ENCODE measurements around the gene MYRFL. TPM values are rescaled to one million over a fixed set of nuclear protein-coding genes. Genes with fewer than 3 reads are reported as not detected.

The MYRFL gene
- total RNA-seq, 1 donor from 2014 or later, result not detected

GRCh38 chr12:69881771-69882170 lies 56.7 kb downstream of the MYRFL start:
- no peak overlapping the region for H3K27ac ChIP-seq
- intact Hi-C loops (cut with DNase I), result loop anchor here (10.0 kb wide), 1 partner anchor 843 kb away; no protein-coding TSS in a partner anchor
- no peak overlapping the region for H3K4me3 ChIP-seq
- no peaks in the 10 kb centered on the region for H3K9me3 ChIP-seq
- H3K4me1 ChIP-seq, result peaks cover 8% of the 10 kb centered on the region
- no peaks in the 10 kb centered on the region for H3K27me3 ChIP-seq
- no peaks in the 10 kb centered on the region for H3K36me3 ChIP-seq
- no peak for TF ChIP-seq POLR2AphosphoS5 (IDR thresholded peaks at IDR 0.05; ENCODE audit: insufficient read depth in 1 of 2, low read depth in 1 of 2)
- no peak for TF ChIP-seq POLR2A (IDR thresholded peaks at IDR 0.05)
- TF ChIP-seq CTCF (IDR thresholded peaks at IDR 0.05), result no peak
- no peak for DNase-seq (ENCODE audit: extremely low spot score in 2 of 2)

GRCh38 chr12:69884386-69884785 lies 59.4 kb downstream of the MYRFL start:
- H3K4me1 ChIP-seq, result peaks cover 2% of the 10 kb centered on the region
- intact Hi-C loops (cut with DNase I), result loop anchor here (10.0 kb wide), 1 partner anchor 840 kb away; no protein-coding TSS in a partner anchor
- no peak overlapping the region for H3K4me3 ChIP-seq
- no peak overlapping the region for H3K27ac ChIP-seq
- no peaks in the 10 kb centered on the region for H3K27me3 ChIP-seq
- no peak for DNase-seq (ENCODE audit: extremely low spot score in 2 of 2)
- TF ChIP-seq CTCF (IDR thresholded peaks at IDR 0.05), result no peak
- TF ChIP-seq POLR2A (IDR thresholded peaks at IDR 0.05), result no peak
- no peak for TF ChIP-seq POLR2AphosphoS5 (IDR thresholded peaks at IDR 0.05; ENCODE audit: insufficient read depth in 1 of 2, low read depth in 1 of 2)
- H3K9me3 ChIP-seq, result no peaks in the 10 kb centered on the region
- H3K36me3 ChIP-seq, result no peaks in the 10 kb centered on the region

GRCh38 chr12:69885658-69886057 lies 60.6 kb downstream of the MYRFL start:
- Histone ChIP-seq H3K27me3 (no peaks in the 10 kb centered on the region), H3K27ac (no peak overlapping the region), H3K4me1 (no peaks in the 10 kb centered on the region), H3K36me3 (no peaks in the 10 kb centered on the region), H3K4me3 (no peak overlapping the region), H3K9me3 (no peaks in the 10 kb centered on the region)
- TF ChIP-seq POLR2AphosphoS5 (IDR thresholded peaks at IDR 0.05; ENCODE audit: insufficient read depth in 1 of 2, low read depth in 1 of 2) (no peak), CTCF (IDR thresholded peaks at IDR 0.05) (no peak), POLR2A (IDR thresholded peaks at IDR 0.05) (no peak)
- no peak for DNase-seq (ENCODE audit: extremely low spot score in 2 of 2)
- intact Hi-C loops (cut with DNase I), result loop anchor here (10.0 kb wide), 1 partner anchor 839 kb away; no protein-coding TSS in a partner anchor

GRCh38 chr12:69886109-69886508 lies 61.1 kb downstream of the MYRFL start:
- DNase-seq (ENCODE audit: extremely low spot score in 2 of 2), result no peak
- H3K27me3 ChIP-seq, result no peaks in the 10 kb centered on the region
- intact Hi-C loops (cut with DNase I), result loop anchor here (10.0 kb wide), 1 partner anchor 839 kb away; no protein-coding TSS in a partner anchor
- TF ChIP-seq POLR2AphosphoS5 (IDR thresholded peaks at IDR 0.05; ENCODE audit: insufficient read depth in 1 of 2, low read depth in 1 of 2), result no peak
- TF ChIP-seq POLR2A (IDR thresholded peaks at IDR 0.05), result no peak
- no peak for TF ChIP-seq CTCF (IDR thresholded peaks at IDR 0.05)
- H3K4me1 ChIP-seq, result no peaks in the 10 kb centered on the region
- H3K36me3 ChIP-seq, result no peaks in the 10 kb centered on the region
- H3K27ac ChIP-seq, result no peak overlapping the region
- H3K9me3 ChIP-seq, result no peaks in the 10 kb centered on the region
- no peak overlapping the region for H3K4me3 ChIP-seq

GRCh38 chr12:69886715-69887114 lies 61.7 kb downstream of the MYRFL start:
- intact Hi-C loops (cut with DNase I), result loop anchor here (10.0 kb wide), 1 partner anchor 838 kb away; no protein-coding TSS in a partner anchor
- DNase-seq (ENCODE audit: extremely low spot score in 2 of 2), result no peak
- no peaks in the 10 kb centered on the region for H3K4me1 ChIP-seq
- no peak for TF ChIP-seq POLR2A (IDR thresholded peaks at IDR 0.05)
- no peak for TF ChIP-seq POLR2AphosphoS5 (IDR thresholded peaks at IDR 0.05; ENCODE audit: insufficient read depth in 1 of 2, low read depth in 1 of 2)
- TF ChIP-seq CTCF (IDR thresholded peaks at IDR 0.05), result no peak
- no peak overlapping the region for H3K27ac ChIP-seq
- H3K27me3 ChIP-seq, result no peaks in the 10 kb centered on the region
- H3K36me3 ChIP-seq, result no peaks in the 10 kb centered on the region
- no peak overlapping the region for H3K4me3 ChIP-seq
- no peaks in the 10 kb centered on the region for H3K9me3 ChIP-seq

Measured in vagina (tissue), 2 donors.